NOMO-1 treated with DMSO at 0.1 percent for 48 hours (cell line): ENCODE data around the gene TNXB.
"Not testable (repeated sequence)": the region's sequence is repeated elsewhere in the genome, so short reads cannot be mapped to it uniquely, and the experiment has no call there.

ENCODE experiments used
- DNase-seq: peaks from one replicate; lab custom pipeline; 2025; ENCODE audit not compliant: unreplicated experiment; lab: John Stamatoyannopoulos, UW

Gene TNXB

GRCh38 chr6:32109114-32109764 is at the start of gene TNXB:
Gene TNXB (minus strand): TSS chr6:32109338. CDS start chr6:32098198, 11,140 bp downstream.
- no peak for DNase-seq

- no peak for DNase-seq
Measured at GRCh38 chr6:32158052-32158451, 48.9 kb upstream of the TNXB start.

- no peak for DNase-seq
Measured at GRCh38 chr6:32156891-32157290, 47.8 kb upstream of the TNXB start.

- peak; percentile 69 for DNase-seq
Measured at GRCh38 chr6:32154514-32155161, 45.5 kb upstream of the TNXB start.

GRCh38 chr6:32153564-32154513 is 44.7 kb upstream of the TNXB start, which contains the start of gene PPT2:
Gene PPT2 (plus strand): TSS chr6:32154141. CDS start chr6:32154595, 454 bp downstream.
- peak; percentile 66 for DNase-seq

GRCh38 chr6:32152769-32153563 is 43.8 kb upstream of the TNXB start:
- no peak for DNase-seq

GRCh38 chr6:32151863-32152768 is 43.0 kb upstream of the TNXB start, which contains the start of gene PRRT1:
Gene PRRT1 (minus strand): TSS chr6:32151939. CDS start chr6:32151827, 112 bp downstream.
- no peak for DNase-seq

- no peak for DNase-seq
Measured at GRCh38 chr6:32151181-32151862, 42.2 kb upstream of the TNXB start.

GRCh38 chr6:32149932-32150870 is 41.1 kb upstream of the TNXB start:
- DNase-seq, result no peak

GRCh38 chr6:32149092-32149755 is 40.1 kb upstream of the TNXB start:
- DNase-seq, result no peak

- DNase-seq, result no peak
Measured at GRCh38 chr6:32148289-32149091, 39.4 kb upstream of the TNXB start.

GRCh38 chr6:32147401-32148132 is 38.4 kb upstream of the TNXB start:
- no peak for DNase-seq

- DNase-seq, result no peak
Measured at GRCh38 chr6:32146687-32147086, 37.5 kb upstream of the TNXB start.

- DNase-seq, result no peak
Measured at GRCh38 chr6:32146287-32146686, 37.1 kb upstream of the TNXB start.

- not testable (repeated sequence) for DNase-seq
Measured at GRCh38 chr6:32144238-32144637, 35.1 kb upstream of the TNXB start.
